HL-60 (cell line): ENCODE data around the gene NKX3-2.

Experiments
- DNase-seq, 2 experiments: peaks; one replicate each; pipeline ENCODE4 v3.0.0-alpha.2; 2010 to 2020; ENCODE audit warnings: low read depth in 1 of 2, low spot score in 1 of 2
- H3K27ac ChIP-seq: fragments of 250-450 bp; sonication (Bioruptor Pico); replicated peaks from 2 replicates; pipeline ENCODE4 v1.5.1; 2020; ENCODE audit warnings: mild to moderate bottlenecking, moderate library complexity
- H3K27me3 ChIP-seq: fragments of 250-450 bp; sonication (Bioruptor Pico); 2 replicates; pipeline ENCODE4 v1.5.1; 2021; ENCODE audit warnings: mild to moderate bottlenecking, moderate library complexity; ENCODE audit not compliant: insufficient read depth, poor library complexity, severe bottlenecking
- H3K4me3 ChIP-seq: replicated peaks from 2 replicates; pipeline ENCODE4 v1.5.1; 2011; ENCODE audit warnings: mild to moderate bottlenecking, control low read depth, low read length; ENCODE audit not compliant: insufficient read depth
- CTCF ChIP-seq: IDR thresholded peaks from one replicate; pipeline ENCODE4 v1.5.1; 2011; ENCODE audit warnings: low read length, control low read depth, inconsistent platforms; ENCODE audit not compliant: insufficient read depth
- GABPA ChIP-seq: IDR thresholded peaks from 2 replicates; pipeline ENCODE4 v1.6.1; 2012; ENCODE audit warnings: low read depth
- POLR2AphosphoS5 ChIP-seq: IDR thresholded peaks from 2 replicates; pipeline ENCODE4 v1.6.1; 2012; ENCODE audit warnings: low read depth
- REST ChIP-seq: IDR thresholded peaks from 2 replicates; pipeline ENCODE4 v1.6.1; 2012; ENCODE audit warnings: low read depth; ENCODE audit not compliant: insufficient replicate concordance
- SPI1 ChIP-seq: IDR thresholded peaks from 2 replicates; pipeline ENCODE4 v1.6.1; 2012; ENCODE audit warnings: low read depth, mild to moderate bottlenecking, borderline replicate concordance

The NKX3-2 gene

GRCh38 chr4:13514722-13515121 lies 29.6 kb downstream of the NKX3-2 start:
- Histone ChIP-seq H3K4me3 (no peak overlapping the region), H3K27me3 (no peaks in the 10 kb centered on the region), H3K27ac (no peak overlapping the region)
- DNase-seq: no peak
- TF ChIP-seq REST: no peak
- no peak for TF ChIP-seq GABPA
- no peak for TF ChIP-seq POLR2AphosphoS5
- TF ChIP-seq CTCF: no peak
- no peak for TF ChIP-seq SPI1

- no peak overlapping the region for H3K27ac ChIP-seq
- no peak for DNase-seq
- no peak overlapping the region for H3K4me3 ChIP-seq
- TF ChIP-seq GABPA (no peak), REST (no peak), SPI1 (no peak), CTCF (no peak), POLR2AphosphoS5 (no peak)
- no peaks in the 10 kb centered on the region for H3K27me3 ChIP-seq
Observed at GRCh38 chr4:13511101-13511500, 33.2 kb downstream of the NKX3-2 start.

GRCh38 chr4:13509442-13509841 lies 34.9 kb downstream of the NKX3-2 start:
- TF ChIP-seq SPI1 (no peak), GABPA (no peak), REST (no peak), CTCF (no peak), POLR2AphosphoS5 (no peak)
- no peak overlapping the region for H3K27ac ChIP-seq
- no peaks in the 10 kb centered on the region for H3K27me3 ChIP-seq
- H3K4me3 ChIP-seq: no peak overlapping the region
- DNase-seq: no peak
